HG03457 (cell line): Measurements from ENCODE around the gene NOCT.
"Not testable (repeated sequence)": the region's sequence is repeated elsewhere in the genome, so short reads cannot be mapped to it uniquely, and the experiment has no call there.

Experiments used
- ATAC-seq: cut with Tn5 transposase; IDR thresholded peaks from one replicate; pipeline ENCODE4 v1.9.1; 2021; ENCODE audit warnings: moderate number of reproducible peaks; ENCODE audit not compliant: unreplicated experiment

Gene NOCT

GRCh38 chr4:139015269-139015947 lies at the start of gene NOCT:
Gene NOCT, plus strand, starts transcription at chr4:139015781. Its CDS starts 201 bp downstream, at chr4:139015982.
- ATAC-seq: peak; percentile 95

GRCh38 chr4:138967313-138967712 lies 48.3 kb upstream of the NOCT start:
- ATAC-seq: peak; percentile 98

GRCh38 chr4:138972956-138973801 lies 42.4 kb upstream of the NOCT start:
- ATAC-seq: no peak

- ATAC-seq: no peak
These were observed 40.4 kb upstream of the NOCT start for GRCh38 chr4:138975225-138975624.

- ATAC-seq: no peak
These were observed 39.1 kb upstream of the NOCT start for GRCh38 chr4:138976526-138976925.

GRCh38 chr4:138977524-138977923 lies 38.1 kb upstream of the NOCT start:
- ATAC-seq: peak; percentile 87

- ATAC-seq: no peak
These were observed 37.5 kb upstream of the NOCT start for GRCh38 chr4:138978028-138978585.

- no peak for ATAC-seq
These were observed 37.0 kb upstream of the NOCT start for GRCh38 chr4:138978600-138978999.

- no peak for ATAC-seq
These were observed 35.8 kb upstream of the NOCT start for GRCh38 chr4:138979742-138980141.

GRCh38 chr4:138981930-138982390 lies 33.6 kb upstream of the NOCT start:
- ATAC-seq: no peak

GRCh38 chr4:138982754-138983153 lies 32.8 kb upstream of the NOCT start:
- ATAC-seq: no peak

GRCh38 chr4:138983690-138984089 lies 31.9 kb upstream of the NOCT start:
- ATAC-seq: no peak

- no peak for ATAC-seq
These were observed 30.9 kb upstream of the NOCT start for GRCh38 chr4:138984647-138985046.

- no peak for ATAC-seq
These were observed 22.9 kb upstream of the NOCT start for GRCh38 chr4:138992676-138993075.

- no peak for ATAC-seq
These were observed 19.5 kb upstream of the NOCT start for GRCh38 chr4:138996090-138996489.

GRCh38 chr4:138999666-139000065 lies 15.9 kb upstream of the NOCT start:
- no peak for ATAC-seq

- not testable (repeated sequence) for ATAC-seq
These were observed 15.4 kb upstream of the NOCT start for GRCh38 chr4:139000134-139000533.

- ATAC-seq: not testable (repeated sequence)
These were observed 14.2 kb upstream of the NOCT start for GRCh38 chr4:139001430-139001829.

- not testable (repeated sequence) for ATAC-seq
These were observed 11.9 kb upstream of the NOCT start for GRCh38 chr4:139003668-139004067.

- no peak for ATAC-seq
These were observed 9.8 kb upstream of the NOCT start for GRCh38 chr4:139005774-139006173.

- no peak for ATAC-seq
These were observed 7.9 kb upstream of the NOCT start for GRCh38 chr4:139007640-139008039.

GRCh38 chr4:139008278-139008677 lies 7.3 kb upstream of the NOCT start:
- not testable (repeated sequence) for ATAC-seq
